Endothelial cell of umbilical vein (primary cell): ENCODE data around the gene CDK5RAP2. TPM values are rescaled to one million over a fixed set of nuclear protein-coding genes. Genes with fewer than 3 reads are reported as not detected.

ENCODE experiments used
- BruUV-seq: library from RNA; stranded (reverse); fragments of 400-500 nt; replicated peaks from 2 replicates; lab custom pipeline; 2021; lab: Mats Ljungman, UMichigan
- CTCF ChIA-PET: fragments of 300-600, 350-600 bp; sonication (Branson Sonifier 250); formaldehyde crosslinking; loops from one replicate; lab custom pipeline; 2021; ENCODE audit warnings: antibody characterized with exemption, inconsistent platforms; lab: Charles Lee
- POLR2A ChIA-PET: fragments of 300-600, 350-600 bp; sonication (Branson Sonifier 250); formaldehyde crosslinking; loops from one replicate; lab custom pipeline; 2021; ENCODE audit warnings: antibody characterized with exemption, inconsistent platforms; lab: Charles Lee
- DNase-seq: peaks from one replicate; pipeline ENCODE4 v3.0.0-alpha.2; 2011; ENCODE audit warnings: low read depth, low spot score
- FAIRE-seq: peaks from 2 replicates; lab custom pipeline; 2011; peaks lifted over from hg19 to GRCh38; lab: Jason Lieb, UNC
- H2AFZ ChIP-seq: 2 replicates; pipeline ENCODE4 v1.6.0; 2012; ENCODE audit warnings: low read depth, low read length, control low read depth, inconsistent platforms
- H3K27ac ChIP-seq: 2 replicates; pipeline ENCODE4 v1.5.1; 2011; ENCODE audit warnings: low read depth, mild to moderate bottlenecking, control low read depth, low read length, moderate library complexity; ENCODE audit not compliant: insufficient read depth
- H3K27me3 ChIP-seq, 2 experiments: 2 replicates each; pipeline versions ENCODE4 v1.6.0 to v1.6.1; 2011; ENCODE audit warnings: low read length in 2 of 2, mixed read lengths in 1 of 2; ENCODE audit not compliant: control insufficient read depth in 2 of 2, insufficient read depth in 2 of 2
- H3K36me3 ChIP-seq, 2 experiments: 2 replicates in 1 of 2; 3 replicates in 1 of 2; pipeline ENCODE4 v1.5.1; 2011; ENCODE audit warnings: low read length in 2 of 2, mild to moderate bottlenecking in 1 of 2, moderate library complexity in 1 of 2; ENCODE audit not compliant: control insufficient read depth in 2 of 2, insufficient read depth in 2 of 2; ENCODE audit errors: extremely low read depth in 1 of 2
- H3K4me1 ChIP-seq: 3 replicates; pipeline ENCODE4 v1.5.1; 2011; ENCODE audit warnings: mild to moderate bottlenecking, low read length; ENCODE audit not compliant: control insufficient read depth, insufficient read depth; ENCODE audit errors: extremely low read depth
- H3K4me2 ChIP-seq: 2 replicates; pipeline ENCODE4 v1.6.1; 2011; ENCODE audit warnings: low read length, control low read depth, mixed read lengths; ENCODE audit not compliant: insufficient read depth
- H3K4me3 ChIP-seq, 3 experiments: fragments of 200-600 bp in 1 of 3; sonication (generic), shearing (Covaris generic) in 1 of 3; replicated peaks in 1 of 3; 2 replicates each; pipeline ENCODE4 v1.5.1; 2011 to 2016; ENCODE audit warnings: control low read depth in 3 of 3, low read length in 3 of 3, mild to moderate bottlenecking in 2 of 3, inconsistent platforms in 1 of 3, low read depth in 1 of 3, moderate library complexity in 1 of 3; ENCODE audit not compliant: insufficient read depth in 1 of 3
- H3K79me2 ChIP-seq: 2 replicates; pipeline ENCODE4 v1.6.0; 2012; ENCODE audit warnings: low read length, inconsistent platforms; ENCODE audit not compliant: control insufficient read depth, insufficient read depth
- H3K9ac ChIP-seq: replicated peaks from 2 replicates; pipeline ENCODE3; 2011; ENCODE audit warnings: low read length, control low read depth; ENCODE audit not compliant: insufficient read depth; ENCODE audit errors: extremely low read depth
- H3K9me1 ChIP-seq: replicated peaks from 3 replicates; pipeline ENCODE4 v1.6.0; 2011; ENCODE audit warnings: mild to moderate bottlenecking, low read length; ENCODE audit not compliant: control insufficient read depth, insufficient read depth; ENCODE audit errors: extremely low read depth
- H3K9me3 ChIP-seq: replicated peaks from 2 replicates; pipeline ENCODE4 v1.5.1; 2012; ENCODE audit warnings: low read length, inconsistent platforms; ENCODE audit not compliant: control insufficient read depth, insufficient read depth
- H4K20me1 ChIP-seq: replicated peaks from 2 replicates; pipeline ENCODE3; 2011; ENCODE audit warnings: mild to moderate bottlenecking, low read length; ENCODE audit not compliant: control insufficient read depth, insufficient read depth; ENCODE audit errors: extremely low read depth
- EZH2 ChIP-seq: IDR thresholded peaks from 2 replicates; pipeline ENCODE4 v1.6.1; 2012; ENCODE audit warnings: borderline replicate concordance, low read depth, mild to moderate bottlenecking, moderate library complexity, low read length, inconsistent platforms; ENCODE audit not compliant: severe bottlenecking
- FOS ChIP-seq: IDR thresholded peaks from 2 replicates; pipeline ENCODE4 v1.6.1; 2011; ENCODE audit warnings: mild to moderate bottlenecking, low read length, moderate library complexity, borderline replicate concordance; ENCODE audit not compliant: insufficient read depth
- GATA2 ChIP-seq: IDR thresholded peaks from 2 replicates; pipeline ENCODE4 v1.7.0; 2011; ENCODE audit warnings: low read depth, mild to moderate bottlenecking, moderate library complexity, mixed read lengths, low read length; ENCODE audit not compliant: insufficient read length, insufficient read depth
- JUN ChIP-seq: IDR thresholded peaks from 2 replicates; pipeline ENCODE4 v1.6.1; 2011; ENCODE audit warnings: borderline replicate concordance, low read depth; ENCODE audit not compliant: insufficient read length, insufficient read depth
- MYC ChIP-seq: IDR thresholded peaks from one replicate; pipeline ENCODE4 v1.6.1; 2011; ENCODE audit warnings: mild to moderate bottlenecking, low read depth, low read length
- POLR2A ChIP-seq: IDR thresholded peaks from 2 replicates; pipeline ENCODE4 v1.6.1; 2012; ENCODE audit warnings: low read depth, mild to moderate bottlenecking, control low read depth, low read length
- POLR2AphosphoS5 ChIP-seq: IDR thresholded peaks from 2 replicates; pipeline ENCODE4 v1.6.1; 2012; ENCODE audit warnings: low read depth, mild to moderate bottlenecking, control low read depth, low read length, moderate library complexity; ENCODE audit not compliant: insufficient read depth
- dilution Hi-C: fragments of 300-500 bp; cut with MboI; formaldehyde crosslinking; loops from one replicate; pipeline ENCODE4 v1.15.0; 2019; ENCODE audit warnings: low sequenced_read_pairs; ENCODE audit not compliant: extremely low pct_ligation_motif_present
- intact Hi-C: fragments of 100-400 bp; cut with micrococcal nuclease; formaldehyde crosslinking; loops from one replicate; pipeline ENCODE4 v1.10.0; 2022
- polyA plus RNA-seq, 4 experiments: library from polyadenylated mRNA; depleted of rRNA in 3 of 4; stranded (reverse) in 3 of 4; unstranded in 1 of 4; fragments of >200 nt; gene quantifications; 2 replicates each; pipeline versions ENCODE4 v1.2.1 to v1.2.3, GENCODE V29; 2011 to 2012; ENCODE audit warnings: missing spikeins in 1 of 4
- total RNA-seq: library from RNA; stranded (reverse); gene quantifications from 2 replicates; pipeline ENCODE4 v1.2.3, GENCODE V29; 2021
- TF ChIP-seq, protein P1 (sequence below): IDR thresholded peaks from 2 replicates; pipeline ENCODE4 v1.6.1; 2011; ENCODE audit not compliant: insufficient read depth, insufficient read length
- TF ChIP-seq, protein P2 (sequence below), 2 donors: IDR thresholded peaks; 1 replicate in 1 of 2; 2 replicates in 1 of 2; pipeline ENCODE4 v1.5.1; 2011; ENCODE audit warnings: low read length in 2 of 2, mild to moderate bottlenecking in 2 of 2, moderate library complexity in 2 of 2, control low read depth in 1 of 2, inconsistent platforms in 1 of 2, low read depth in 1 of 2; ENCODE audit not compliant: insufficient read depth in 1 of 2; ENCODE audit errors: extremely low read depth in 1 of 2

Gene CDK5RAP2
- total and polyA plus RNA-seq, 2 donors (not counting 3 experiments of a cell fraction or from before 2014, with no cell fraction given), result 17.5 to 56.7 TPM

DNA sequence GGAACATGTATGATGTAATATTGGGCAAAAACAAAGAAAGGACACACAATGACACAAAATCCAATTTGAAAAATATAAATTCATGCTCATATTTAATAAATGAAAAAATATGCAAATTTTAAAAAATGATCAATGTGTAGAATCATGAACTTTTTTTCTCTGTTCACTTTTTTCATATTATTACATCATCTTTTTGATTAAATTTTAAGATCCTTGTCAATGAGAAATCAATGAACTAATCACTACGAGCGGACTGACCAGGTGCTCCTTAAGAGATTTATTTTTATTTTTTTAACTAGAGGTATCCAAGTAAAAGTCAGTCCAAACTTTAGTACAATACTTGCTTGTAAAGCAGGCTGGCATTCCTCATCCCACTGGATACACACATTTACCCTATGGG lies 174.1 kb downstream of the CDK5RAP2 start:
- TF ChIP-seq JUN (no peak), MYC (no peak), POLR2A (no peak), GATA2 (no peak), EZH2 (no peak), POLR2AphosphoS5 (no peak), FOS (no peak)
- TF ChIP-seq, protein P1, sequence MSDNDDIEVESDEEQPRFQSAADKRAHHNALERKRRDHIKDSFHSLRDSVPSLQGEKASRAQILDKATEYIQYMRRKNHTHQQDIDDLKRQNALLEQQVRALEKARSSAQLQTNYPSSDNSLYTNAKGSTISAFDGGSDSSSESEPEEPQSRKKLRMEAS, result no peak
- TF ChIP-seq, protein P2, sequence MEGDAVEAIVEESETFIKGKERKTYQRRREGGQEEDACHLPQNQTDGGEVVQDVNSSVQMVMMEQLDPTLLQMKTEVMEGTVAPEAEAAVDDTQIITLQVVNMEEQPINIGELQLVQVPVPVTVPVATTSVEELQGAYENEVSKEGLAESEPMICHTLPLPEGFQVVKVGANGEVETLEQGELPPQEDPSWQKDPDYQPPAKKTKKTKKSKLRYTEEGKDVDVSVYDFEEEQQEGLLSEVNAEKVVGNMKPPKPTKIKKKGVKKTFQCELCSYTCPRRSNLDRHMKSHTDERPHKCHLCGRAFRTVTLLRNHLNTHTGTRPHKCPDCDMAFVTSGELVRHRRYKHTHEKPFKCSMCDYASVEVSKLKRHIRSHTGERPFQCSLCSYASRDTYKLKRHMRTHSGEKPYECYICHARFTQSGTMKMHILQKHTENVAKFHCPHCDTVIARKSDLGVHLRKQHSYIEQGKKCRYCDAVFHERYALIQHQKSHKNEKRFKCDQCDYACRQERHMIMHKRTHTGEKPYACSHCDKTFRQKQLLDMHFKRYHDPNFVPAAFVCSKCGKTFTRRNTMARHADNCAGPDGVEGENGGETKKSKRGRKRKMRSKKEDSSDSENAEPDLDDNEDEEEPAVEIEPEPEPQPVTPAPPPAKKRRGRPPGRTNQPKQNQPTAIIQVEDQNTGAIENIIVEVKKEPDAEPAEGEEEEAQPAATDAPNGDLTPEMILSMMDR (IDR thresholded peaks at IDR 0.05; ENCODE audit: extremely low read depth in 1 of 2, insufficient read depth in 1 of 2, low read depth in 1 of 2, low read length in 2 of 2), result no peak
- H3K27ac ChIP-seq, result no peak overlapping the region
- intact Hi-C loops, result no loop called here
- DNase-seq (no peak), FAIRE-seq (no peak)
- POLR2A ChIA-PET, result no interaction called here
- no peaks in the 10 kb centered on the region for H3K79me2 ChIP-seq
- no peaks in the 10 kb centered on the region for H3K4me1 ChIP-seq
- H3K9me1 ChIP-seq, result no peaks in the 10 kb centered on the region
- BruUV-seq, result no TSS peak
- H3K36me3 ChIP-seq, result peaks cover 6 to 19% of the 10 kb centered on the region in 2 experiments
- no peak overlapping the region for H3K4me2 ChIP-seq
- dilution Hi-C loops, result no loop called here
- no peaks in the 10 kb centered on the region for H4K20me1 ChIP-seq
- H3K27me3 ChIP-seq, result no peaks in the 10 kb centered on the region
- no peaks in the 10 kb centered on the region for H3K9me3 ChIP-seq
- H3K4me3 ChIP-seq, result no peak overlapping the region
- H3K9ac ChIP-seq, result no peak overlapping the region
- CTCF ChIA-PET, result no interaction called here
- H2AFZ ChIP-seq, result no peak overlapping the region
